Measurements from ENCODE around the gene KAZALD1. TPM values are rescaled to one million over a fixed set of nuclear protein-coding genes. Genes with fewer than 3 reads are reported as not detected.
A peak's percentile ranks its signal among the peaks of the same experiment; 100 is the strongest.

Gene KAZALD1
- total RNA-seq, 1 donor from 2014 or later: 2.9 TPM

- DNase-seq (ENCODE audit: low read depth, low spot score): no peak
- no peaks in the 10 kb centered on the region for H3K36me3 Mint-ChIP-seq (ENCODE audit: low read depth)
- H3K27ac Mint-ChIP-seq (ENCODE audit: unreplicated experiment): no peak overlapping the region
- no peak overlapping the region for H3K4me3 Mint-ChIP-seq
- H3K27me3 Mint-ChIP-seq (ENCODE audit: low read depth): peaks cover 65% of the 10 kb centered on the region
- no peaks in the 10 kb centered on the region for H3K9me3 Mint-ChIP-seq
- peaks cover 20% of the 10 kb centered on the region for H3K4me1 Mint-ChIP-seq
- TF ChIP-seq CTCF (conservative IDR thresholded peaks at IDR 0.05): no peak
These were observed 46.2 kb upstream of the KAZALD1 start for GRCh38 chr10:101015582-101015973.

DNA sequence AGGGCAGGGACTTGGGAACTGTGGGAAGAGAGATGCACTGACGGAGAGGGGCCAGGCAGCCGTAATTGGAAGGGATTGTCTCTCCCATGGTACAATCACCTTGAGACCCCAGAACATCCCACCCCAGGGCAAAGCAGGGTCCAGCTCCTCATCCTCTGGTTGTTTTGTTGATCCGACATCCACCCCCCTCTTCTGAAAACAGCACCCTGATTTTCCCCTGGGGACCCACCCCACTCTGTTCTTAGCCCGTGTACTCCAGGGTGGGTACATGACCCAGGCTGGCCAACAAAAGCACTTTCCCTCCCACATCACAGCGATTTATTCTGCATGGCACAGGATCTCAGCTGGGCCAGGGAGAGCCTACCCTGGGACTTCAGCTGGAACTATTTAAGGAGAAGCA, 45.0 kb upstream of the KAZALD1 start:
- H3K27me3 Mint-ChIP-seq (ENCODE audit: low read depth): peaks cover 76% of the 10 kb centered on the region
- H3K9me3 Mint-ChIP-seq: no peaks in the 10 kb centered on the region
- no peaks in the 10 kb centered on the region for H3K36me3 Mint-ChIP-seq (ENCODE audit: low read depth)
- DNase-seq (ENCODE audit: low read depth, low spot score): no peak
- no peak overlapping the region for H3K27ac Mint-ChIP-seq (ENCODE audit: unreplicated experiment)
- no peak for TF ChIP-seq CTCF (conservative IDR thresholded peaks at IDR 0.05)
- H3K4me3 Mint-ChIP-seq: no peak overlapping the region
- peaks cover 20% of the 10 kb centered on the region for H3K4me1 Mint-ChIP-seq

DNA sequence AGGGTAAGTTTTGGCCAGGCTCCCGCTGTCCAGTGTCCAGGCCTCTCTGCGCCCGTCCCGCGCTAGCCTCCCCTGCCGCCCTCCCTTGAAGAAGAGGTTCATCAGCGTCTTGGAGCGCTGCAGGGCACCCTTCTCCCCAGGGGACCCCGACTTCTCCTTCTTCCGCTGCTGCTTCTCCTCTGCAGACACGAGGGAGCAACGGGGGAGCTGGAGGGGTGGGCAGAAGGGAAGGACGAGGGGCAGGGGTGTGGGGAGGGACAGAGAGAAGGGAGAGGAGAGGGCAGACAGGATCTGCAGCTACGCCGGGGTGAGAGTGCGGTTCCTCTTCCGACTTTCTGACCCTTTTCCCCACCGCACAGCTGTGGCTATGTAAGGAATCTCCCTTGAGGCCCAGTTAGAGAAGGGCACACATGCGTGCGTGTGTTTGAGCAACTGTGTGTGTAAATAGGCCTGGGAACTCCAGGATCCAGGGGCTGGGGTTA, 43.6 kb upstream of the KAZALD1 start:
- no peak for DNase-seq (ENCODE audit: low read depth, low spot score)
- H3K9me3 Mint-ChIP-seq: no peaks in the 10 kb centered on the region
- no peak overlapping the region for H3K4me3 Mint-ChIP-seq
- H3K27ac Mint-ChIP-seq (ENCODE audit: unreplicated experiment): no peak overlapping the region
- H3K36me3 Mint-ChIP-seq (ENCODE audit: low read depth): no peaks in the 10 kb centered on the region
- peaks cover 73% of the 10 kb centered on the region for H3K27me3 Mint-ChIP-seq (ENCODE audit: low read depth)
- peaks cover 13% of the 10 kb centered on the region for H3K4me1 Mint-ChIP-seq
- TF ChIP-seq CTCF (conservative IDR thresholded peaks at IDR 0.05): no peak

GRCh38 chr10:101018600-101019439, 43.0 kb upstream of the KAZALD1 start:
- TF ChIP-seq CTCF (conservative IDR thresholded peaks at IDR 0.05): peak; percentile 78
- Mint-ChIP-seq H3K4me1 (peaks cover 10% of the 10 kb centered on the region), H3K27ac (ENCODE audit: unreplicated experiment) (no peak overlapping the region), H3K27me3 (ENCODE audit: low read depth) (peaks cover 72% of the 10 kb centered on the region), H3K36me3 (ENCODE audit: low read depth) (no peaks in the 10 kb centered on the region), H3K9me3 (no peaks in the 10 kb centered on the region), H3K4me3 (no peak overlapping the region)
- peak; percentile 88 for DNase-seq (ENCODE audit: low read depth, low spot score)

DNA sequence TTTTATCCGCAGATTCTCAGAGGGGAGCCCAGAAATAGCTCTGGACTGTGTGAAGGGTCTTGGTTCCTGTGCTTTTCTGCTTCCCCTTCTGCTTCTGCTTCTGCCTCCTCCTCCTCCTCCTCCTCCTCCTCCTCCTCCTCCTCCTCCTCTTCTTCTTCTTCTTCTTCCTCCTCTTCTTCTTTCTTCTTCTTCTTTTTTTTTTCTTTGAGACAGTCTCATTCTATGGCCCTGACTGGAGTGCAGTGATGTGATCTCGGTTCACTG, 42.4 kb upstream of the KAZALD1 start:
- H3K27ac Mint-ChIP-seq (ENCODE audit: unreplicated experiment): no peak overlapping the region
- H3K4me1 Mint-ChIP-seq: peaks cover 5% of the 10 kb centered on the region
- TF ChIP-seq CTCF (conservative IDR thresholded peaks at IDR 0.05): no peak
- H3K27me3 Mint-ChIP-seq (ENCODE audit: low read depth): peaks cover 68% of the 10 kb centered on the region
- no peak overlapping the region for H3K4me3 Mint-ChIP-seq
- H3K36me3 Mint-ChIP-seq (ENCODE audit: low read depth): no peaks in the 10 kb centered on the region
- no peaks in the 10 kb centered on the region for H3K9me3 Mint-ChIP-seq
- DNase-seq (ENCODE audit: low read depth, low spot score): no peak

All from neural crest cell (in vitro differentiated cells).